Measurements from ENCODE around the gene THSD7B.

DNA sequence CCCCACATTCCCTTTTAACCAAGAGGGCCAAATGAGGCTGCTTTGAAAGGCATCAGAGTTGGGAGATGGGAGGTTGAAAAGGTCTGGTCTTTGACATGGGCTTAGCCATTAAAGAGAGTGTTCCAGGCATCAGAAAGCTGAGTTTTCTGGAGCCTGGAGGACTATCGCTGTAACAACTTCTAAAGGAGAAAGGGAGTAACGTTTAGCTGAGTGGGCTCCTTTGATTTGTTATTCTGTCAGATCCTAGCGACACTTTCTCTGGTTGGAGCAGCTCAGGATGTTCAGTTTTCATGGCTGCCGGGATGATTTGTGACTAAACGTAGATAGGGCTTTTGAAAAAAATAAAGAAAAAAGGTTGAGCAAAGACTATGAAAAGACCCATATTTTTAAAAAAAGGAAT is 346.6 kb downstream of the THSD7B start:
- no peak for TF ChIP-seq ZFP30 (CRISPR knock-in tag; IDR thresholded peaks at IDR 0.05)
- TF ChIP-seq ZFP3 (CRISPR knock-in tag; IDR thresholded peaks at IDR 0.05), result no peak
- TF ChIP-seq, protein P1, sequence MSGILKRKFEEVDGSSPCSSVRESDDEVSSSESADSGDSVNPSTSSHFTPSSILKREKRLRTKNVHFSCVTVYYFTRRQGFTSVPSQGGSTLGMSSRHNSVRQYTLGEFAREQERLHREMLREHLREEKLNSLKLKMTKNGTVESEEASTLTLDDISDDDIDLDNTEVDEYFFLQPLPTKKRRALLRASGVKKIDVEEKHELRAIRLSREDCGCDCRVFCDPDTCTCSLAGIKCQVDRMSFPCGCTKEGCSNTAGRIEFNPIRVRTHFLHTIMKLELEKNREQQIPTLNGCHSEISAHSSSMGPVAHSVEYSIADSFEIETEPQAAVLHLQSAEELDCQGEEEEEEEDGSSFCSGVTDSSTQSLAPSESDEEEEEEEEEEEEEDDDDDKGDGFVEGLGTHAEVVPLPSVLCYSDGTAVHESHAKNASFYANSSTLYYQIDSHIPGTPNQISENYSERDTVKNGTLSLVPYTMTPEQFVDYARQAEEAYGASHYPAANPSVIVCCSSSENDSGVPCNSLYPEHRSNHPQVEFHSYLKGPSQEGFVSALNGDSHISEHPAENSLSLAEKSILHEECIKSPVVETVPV (CRISPR knock-in tag; IDR thresholded peaks at IDR 0.05), result no peak
- TF ChIP-seq GLIS3 (CRISPR knock-in tag; IDR thresholded peaks at IDR 0.05), result no peak
- TF ChIP-seq PPARA (CRISPR knock-in tag; IDR thresholded peaks at IDR 0.05; ENCODE audit: borderline replicate concordance), result no peak
- no peak for TF ChIP-seq ZNF70 (CRISPR knock-in tag; IDR thresholded peaks at IDR 0.05)
- TF ChIP-seq BACH2 (CRISPR knock-in tag; IDR thresholded peaks at IDR 0.05; ENCODE audit: borderline replicate concordance), result no peak
- TF ChIP-seq ARNTL (CRISPR knock-in tag; IDR thresholded peaks at IDR 0.05; ENCODE audit: borderline replicate concordance, low read depth), result no peak
- no peak for TF ChIP-seq TCF4 (CRISPR knock-in tag; IDR thresholded peaks at IDR 0.05; ENCODE audit: borderline replicate concordance)
- no peak for TF ChIP-seq ZNF8 (CRISPR knock-in tag; IDR thresholded peaks at IDR 0.05)
- no peak for TF ChIP-seq TOX (CRISPR knock-in tag; IDR thresholded peaks at IDR 0.05; ENCODE audit: borderline replicate concordance)

All from SK-N-SH treated with all-trans-retinoic acid at 6 μM for 48 hours (cell line).